ENCODE data around the gene CSNK2A2.

The CSNK2A2 gene

GRCh38 chr16:58109330-58109729, 88.6 kb downstream of the CSNK2A2 start:
- peak; percentile 54 for DNase-seq
